Measurements from ENCODE around the gene DNAJC6. TPM values are rescaled to one million over a fixed set of nuclear protein-coding genes. Genes with fewer than 3 reads are reported as not detected.

The DNAJC6 gene
- total RNA-seq, 1 experiment from 2014 or later: 3.1 TPM

GRCh38 chr1:65441464-65441863 is 132.1 kb downstream of the DNAJC6 start:
- no peak for TF ChIP-seq CTCF (IDR thresholded peaks at IDR 0.05; ENCODE audit: unreplicated experiment)
- CTCF ChIA-PET: no interaction called here
- peaks cover 5% of the 10 kb centered on the region for H3K4me1 Mint-ChIP-seq (ENCODE audit: low read depth, unreplicated experiment)
- H3K36me3 Mint-ChIP-seq (ENCODE audit: insufficient read depth, unreplicated experiment): no peaks in the 10 kb centered on the region
- no peak overlapping the region for H3K4me3 Mint-ChIP-seq (ENCODE audit: low read depth, unreplicated experiment)
- peaks cover 10% of the 10 kb centered on the region for H3K9me3 Mint-ChIP-seq (ENCODE audit: low read depth, unreplicated experiment)
- DNase-seq: no peak
- H3K27ac Mint-ChIP-seq (ENCODE audit: unreplicated experiment): no peak overlapping the region
- intact Hi-C loops (cut with micrococcal nuclease; ENCODE audit: unreplicated experiment): no loop called here
- H3K27me3 Mint-ChIP-seq (ENCODE audit: unreplicated experiment): no peaks in the 10 kb centered on the region
- BruUV-seq (replicated peaks): no TSS peak

- no peak for DNase-seq
- intact Hi-C loops (cut with micrococcal nuclease; ENCODE audit: unreplicated experiment): no loop called here
- BruUV-seq (replicated peaks): no TSS peak
- no peak for TF ChIP-seq CTCF (IDR thresholded peaks at IDR 0.05; ENCODE audit: unreplicated experiment)
- Mint-ChIP-seq H3K4me3 (ENCODE audit: low read depth, unreplicated experiment) (no peak overlapping the region), H3K27me3 (ENCODE audit: unreplicated experiment) (no peaks in the 10 kb centered on the region), H3K36me3 (ENCODE audit: insufficient read depth, unreplicated experiment) (no peaks in the 10 kb centered on the region), H3K27ac (ENCODE audit: unreplicated experiment) (no peak overlapping the region), H3K4me1 (ENCODE audit: low read depth, unreplicated experiment) (peaks cover 5% of the 10 kb centered on the region), H3K9me3 (ENCODE audit: low read depth, unreplicated experiment) (peaks cover 10% of the 10 kb centered on the region)
- CTCF ChIA-PET: no interaction called here
These were observed 133.1 kb downstream of the DNAJC6 start for GRCh38 chr1:65442442-65442841.

- peaks cover 10% of the 10 kb centered on the region for H3K9me3 Mint-ChIP-seq (ENCODE audit: low read depth, unreplicated experiment)
- CTCF ChIA-PET: no interaction called here
These were observed 134.3 kb downstream of the DNAJC6 start for GRCh38 chr1:65443647-65444046.

GRCh38 chr1:65444128-65444640 is 134.8 kb downstream of the DNAJC6 start:
- Mint-ChIP-seq H3K9me3 (ENCODE audit: low read depth, unreplicated experiment) (peaks cover 10% of the 10 kb centered on the region), H3K27me3 (ENCODE audit: unreplicated experiment) (no peaks in the 10 kb centered on the region), H3K4me3 (ENCODE audit: low read depth, unreplicated experiment) (no peak overlapping the region), H3K27ac (ENCODE audit: unreplicated experiment) (no peak overlapping the region), H3K36me3 (ENCODE audit: insufficient read depth, unreplicated experiment) (no peaks in the 10 kb centered on the region), H3K4me1 (ENCODE audit: low read depth, unreplicated experiment) (peaks cover 5% of the 10 kb centered on the region)
- TF ChIP-seq CTCF (IDR thresholded peaks at IDR 0.05; ENCODE audit: unreplicated experiment): no peak
- BruUV-seq (replicated peaks): no TSS peak
- CTCF ChIA-PET: no interaction called here
- intact Hi-C loops (cut with micrococcal nuclease; ENCODE audit: unreplicated experiment): no loop called here
- no peak for DNase-seq

More at GRCh38 chr1:65443647-65444046, 134.3 kb downstream of the DNAJC6 start:
- no peak for TF ChIP-seq CTCF (IDR thresholded peaks at IDR 0.05; ENCODE audit: unreplicated experiment)
- no TSS peak for BruUV-seq (replicated peaks)
- no peaks in the 10 kb centered on the region for H3K36me3 Mint-ChIP-seq (ENCODE audit: insufficient read depth, unreplicated experiment)
- peaks cover 5% of the 10 kb centered on the region for H3K4me1 Mint-ChIP-seq (ENCODE audit: low read depth, unreplicated experiment)
- no peak for DNase-seq
- intact Hi-C loops (cut with micrococcal nuclease; ENCODE audit: unreplicated experiment): no loop called here
- H3K4me3 Mint-ChIP-seq (ENCODE audit: low read depth, unreplicated experiment): no peak overlapping the region
- no peak overlapping the region for H3K27ac Mint-ChIP-seq (ENCODE audit: unreplicated experiment)
- no peaks in the 10 kb centered on the region for H3K27me3 Mint-ChIP-seq (ENCODE audit: unreplicated experiment)

Data from Calu3 (cell line).